PC-9 (cell line): ENCODE results near the gene OPA1. TPM values are rescaled to one million over a fixed set of nuclear protein-coding genes. Genes with fewer than 3 reads are reported as not detected.

Source experiments
- BruUV-seq: library from RNA; stranded (reverse); fragments of 400-500 nt; replicated peaks from 2 replicates; lab custom pipeline; 2021; lab: Mats Ljungman, UMichigan
- CTCF ChIA-PET: fragments of 300-600 bp; sonication (Branson Sonifier 250); formaldehyde crosslinking; loops from one replicate; lab custom pipeline; 2022; ENCODE audit warnings: antibody characterized with exemption; lab: Charles Lee
- POLR2A ChIA-PET: fragments of 300-600 bp; sonication (Branson Sonifier 250); formaldehyde crosslinking; loops from one replicate; lab custom pipeline; 2022; ENCODE audit warnings: antibody characterized with exemption; ENCODE audit not compliant: unreplicated experiment; lab: Charles Lee
- DNase-seq, 2 experiments: peaks; one replicate each; pipeline versions ENCODE4 v3.0.0 to v3.0.0-alpha.2; 2015 to 2022; ENCODE audit warnings: mixed read lengths in 1 of 2
- H2AFZ ChIP-seq: fragments of 200-600 bp; sonication (generic); 2 replicates; pipeline ENCODE4 v1.8.1; 2017; ENCODE audit warnings: antibody characterized with exemption
- H3F3A ChIP-seq: fragments of 200-600 bp; sonication (generic); 2 replicates; pipeline ENCODE4 v1.8.1; 2017; ENCODE audit warnings: antibody characterized with exemption, mild to moderate bottlenecking, low read depth; ENCODE audit not compliant: insufficient read depth
- H3K27ac ChIP-seq: fragments of 200-600 bp; sonication (generic); 2 replicates; pipeline ENCODE4 v1.6.1; 2016; ENCODE audit warnings: mixed run types
- H3K27me3 ChIP-seq: fragments of 200-600 bp; sonication (generic); 2 replicates; pipeline ENCODE4 v1.6.1; 2016; ENCODE audit warnings: low read depth, mixed run types; ENCODE audit not compliant: insufficient read depth
- H3K36me3 ChIP-seq: fragments of 200-600 bp; sonication (generic); 2 replicates; pipeline ENCODE4 v1.6.1; 2016; ENCODE audit warnings: low read depth, mixed run types
- H3K4me1 ChIP-seq: fragments of 200-600 bp; sonication (generic); replicated peaks from 2 replicates; pipeline ENCODE4 v1.6.1; 2016; ENCODE audit warnings: mixed run types; ENCODE audit not compliant: insufficient read depth
- H3K4me2 ChIP-seq: fragments of 200-600 bp; sonication (generic); 2 replicates; pipeline ENCODE4 v1.6.1; 2017; ENCODE audit warnings: mixed run types
- H3K4me3 ChIP-seq: fragments of 200-600 bp; sonication (generic); 2 replicates; pipeline ENCODE4 v1.6.1; 2016; ENCODE audit warnings: mixed run types
- H3K79me2 ChIP-seq: fragments of 200-600 bp; sonication (generic); 2 replicates; pipeline ENCODE4 v1.6.1; 2017; ENCODE audit warnings: low read depth, mixed run types
- H3K9me2 ChIP-seq: fragments of 200-600 bp; sonication (generic); 2 replicates; pipeline ENCODE4 v1.8.1; 2017; ENCODE audit warnings: mild to moderate bottlenecking; ENCODE audit not compliant: insufficient read depth
- H3K9me3 ChIP-seq: fragments of 200-600 bp; sonication (generic); 2 replicates; pipeline ENCODE4 v1.8.1; 2016; ENCODE audit warnings: low read depth; ENCODE audit not compliant: insufficient read depth
- H4K20me1 ChIP-seq: fragments of 200-600 bp; sonication (generic); 2 replicates; pipeline ENCODE4 v1.8.1; 2017; ENCODE audit not compliant: insufficient read depth
- CTCF ChIP-seq: fragments of 200-600 bp; sonication (generic); conservative IDR thresholded peaks from 2 replicates; pipeline ENCODE4 v1.6.1; 2017; ENCODE audit warnings: mixed run types, antibody characterized with exemption, mild to moderate bottlenecking, moderate library complexity
- EZH2 ChIP-seq: fragments of 200-600 bp; sonication (generic); IDR thresholded peaks from 2 replicates; pipeline ENCODE4 v1.8.0; 2017; ENCODE audit warnings: antibody characterized with exemption, low read depth
- intact Hi-C: fragments of 100-400 bp; cut with micrococcal nuclease; formaldehyde crosslinking; loops from one replicate; pipeline ENCODE4 v1.10.0; 2022; ENCODE audit not compliant: unreplicated experiment
- total RNA-seq: library from RNA; stranded (reverse); gene quantifications from 2 replicates; pipeline ENCODE4 v1.2.3, GENCODE V29; 2021

OPA1 gene
- total RNA-seq, 1 experiment from 2014 or later = 120 TPM

- intact Hi-C loops = loop anchor here (5.0 to 10.0 kb wide), 2 partner anchors 314 to 741 kb away; no protein-coding TSS in a partner anchor
- no peak for TF ChIP-seq CTCF
- no peak for TF ChIP-seq EZH2
- Histone ChIP-seq H3K27ac (no peak overlapping the region), H3K4me2 (no peak overlapping the region), H3K9me2 (no peaks in the 10 kb centered on the region), H2AFZ (no peak overlapping the region), H3K79me2 (no peaks in the 10 kb centered on the region), H3K4me3 (no peak overlapping the region), H3K9me3 (no peaks in the 10 kb centered on the region), H3F3A (peaks cover 17% of the 10 kb centered on the region), H4K20me1 (no peaks in the 10 kb centered on the region), H3K36me3 (peaks cover 31% of the 10 kb centered on the region), H3K27me3 (no peaks in the 10 kb centered on the region), H3K4me1 (no peaks in the 10 kb centered on the region)
- ChIA-PET POLR2A (no interaction called here), CTCF (no interaction called here)
- BruUV-seq = no TSS peak
- no peak for DNase-seq
Measured at GRCh38 chr3:193660698-193661411, 67.8 kb downstream of the OPA1 start.

DNA sequence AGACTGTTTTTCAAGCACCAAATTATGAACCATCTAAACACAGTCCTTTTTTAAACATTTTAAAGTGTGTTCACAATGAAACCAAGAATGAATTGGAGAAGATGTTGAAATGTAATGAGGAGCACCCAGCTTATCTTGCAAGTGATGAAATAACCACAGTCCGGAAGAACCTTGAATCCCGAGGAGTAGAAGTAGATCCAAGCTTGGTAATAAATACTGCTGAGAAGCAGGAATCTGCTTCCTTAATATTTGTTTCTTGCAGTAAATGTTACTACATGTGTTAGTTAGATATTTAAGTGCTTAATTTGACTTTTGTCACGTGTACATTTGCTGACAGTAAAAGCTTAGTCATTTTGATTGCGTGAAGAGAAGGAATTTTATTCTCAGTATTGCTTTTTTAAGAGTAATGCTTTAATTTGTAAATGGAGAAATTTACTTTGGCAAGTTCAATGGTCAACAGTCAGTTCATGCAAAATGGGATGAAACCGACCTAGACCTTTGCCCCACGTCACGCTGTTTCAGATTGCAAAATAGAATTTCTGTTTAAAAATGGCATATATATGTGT, 69.8 kb downstream of the OPA1 start:
- peaks cover 46% of the 10 kb centered on the region for H3K36me3 ChIP-seq
- H3K4me3 ChIP-seq = no peak overlapping the region
- H3K4me1 ChIP-seq = no peaks in the 10 kb centered on the region
- H3K9me3 ChIP-seq = no peaks in the 10 kb centered on the region
- H3K27me3 ChIP-seq = no peaks in the 10 kb centered on the region
- H3K27ac ChIP-seq = no peak overlapping the region
- ChIA-PET POLR2A (interaction anchor here (0.6 to 0.7 kb wide), 2 partner anchors 423 to 635 kb away, joined by 3 to 6 read pairs; no protein-coding TSS in a partner anchor), CTCF (no interaction called here)
- intact Hi-C loops = loop anchor here (5.0 to 10.0 kb wide), 2 partner anchors 312 to 739 kb away; no protein-coding TSS in a partner anchor
- H3K9me2 ChIP-seq = no peaks in the 10 kb centered on the region
- DNase-seq = no peak
- H3F3A ChIP-seq = peaks cover 17% of the 10 kb centered on the region
- no peaks in the 10 kb centered on the region for H4K20me1 ChIP-seq
- H3K4me2 ChIP-seq = no peak overlapping the region
- no TSS peak for BruUV-seq
- no peaks in the 10 kb centered on the region for H3K79me2 ChIP-seq
- TF ChIP-seq CTCF (no peak), EZH2 (no peak)
- no peak overlapping the region for H2AFZ ChIP-seq

GRCh38 chr3:193665370-193665989, 72.5 kb downstream of the OPA1 start:
- POLR2A ChIA-PET = no interaction called here
- H3K4me1 ChIP-seq = no peaks in the 10 kb centered on the region

More at GRCh38 chr3:193665370-193665989, 72.5 kb downstream of the OPA1 start:
- peak in 1 of 2 experiments; percentile 70 for DNase-seq
- CTCF ChIA-PET = interaction anchor here (0.5 to 1.4 kb wide), 8 partner anchors 37 to 650 kb away, joined by 3 to 5 read pairs (median 4); no protein-coding TSS in a partner anchor
- TF ChIP-seq CTCF (peak; percentile 93), EZH2 (no peak)
- intact Hi-C loops = loop anchor here (1.0 to 10.0 kb wide), 5 partner anchors 167 to 667 kb away; no protein-coding TSS in a partner anchor
- no peak overlapping the region for H3K4me2 ChIP-seq
- H3K27me3 ChIP-seq = no peaks in the 10 kb centered on the region
- no peak overlapping the region for H3K4me3 ChIP-seq
- no peak overlapping the region for H3K27ac ChIP-seq
- H3K79me2 ChIP-seq = no peaks in the 10 kb centered on the region
- H3F3A ChIP-seq = peaks cover 17% of the 10 kb centered on the region
- BruUV-seq = no TSS peak
- no peaks in the 10 kb centered on the region for H3K9me3 ChIP-seq
- no peaks in the 10 kb centered on the region for H4K20me1 ChIP-seq
- no peak overlapping the region for H2AFZ ChIP-seq
- H3K36me3 ChIP-seq = peaks cover 51% of the 10 kb centered on the region
- no peaks in the 10 kb centered on the region for H3K9me2 ChIP-seq
